ENCODE measurements around the gene SPATS2. TPM values are rescaled to one million over a fixed set of nuclear protein-coding genes. Genes with fewer than 3 reads are reported as not detected.

SPATS2 gene
- total RNA-seq, 1 donor from 2014 or later = 29.9 TPM

DNA sequence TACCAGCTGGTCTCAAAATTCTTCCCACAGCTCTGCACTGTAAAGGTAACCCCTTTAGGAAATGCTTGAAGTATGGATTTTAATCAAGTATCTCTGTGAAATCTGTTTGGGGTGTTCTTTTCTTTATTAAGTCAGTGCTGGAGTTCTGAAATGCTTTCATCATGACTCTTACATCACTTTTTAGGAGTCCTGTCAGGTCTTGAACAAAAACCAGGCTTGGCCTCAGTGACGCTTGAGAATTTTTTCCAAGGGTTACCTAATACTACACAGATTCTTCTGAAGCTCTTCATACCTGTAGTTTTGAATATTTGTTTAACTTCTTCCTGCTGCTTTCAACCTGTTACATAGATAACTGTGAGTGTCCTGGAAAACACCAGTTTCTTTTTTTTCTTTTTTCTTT lies 124.6 kb downstream of the SPATS2 start:
- TF ChIP-seq, protein P1, sequence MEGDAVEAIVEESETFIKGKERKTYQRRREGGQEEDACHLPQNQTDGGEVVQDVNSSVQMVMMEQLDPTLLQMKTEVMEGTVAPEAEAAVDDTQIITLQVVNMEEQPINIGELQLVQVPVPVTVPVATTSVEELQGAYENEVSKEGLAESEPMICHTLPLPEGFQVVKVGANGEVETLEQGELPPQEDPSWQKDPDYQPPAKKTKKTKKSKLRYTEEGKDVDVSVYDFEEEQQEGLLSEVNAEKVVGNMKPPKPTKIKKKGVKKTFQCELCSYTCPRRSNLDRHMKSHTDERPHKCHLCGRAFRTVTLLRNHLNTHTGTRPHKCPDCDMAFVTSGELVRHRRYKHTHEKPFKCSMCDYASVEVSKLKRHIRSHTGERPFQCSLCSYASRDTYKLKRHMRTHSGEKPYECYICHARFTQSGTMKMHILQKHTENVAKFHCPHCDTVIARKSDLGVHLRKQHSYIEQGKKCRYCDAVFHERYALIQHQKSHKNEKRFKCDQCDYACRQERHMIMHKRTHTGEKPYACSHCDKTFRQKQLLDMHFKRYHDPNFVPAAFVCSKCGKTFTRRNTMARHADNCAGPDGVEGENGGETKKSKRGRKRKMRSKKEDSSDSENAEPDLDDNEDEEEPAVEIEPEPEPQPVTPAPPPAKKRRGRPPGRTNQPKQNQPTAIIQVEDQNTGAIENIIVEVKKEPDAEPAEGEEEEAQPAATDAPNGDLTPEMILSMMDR (conservative IDR thresholded peaks at IDR 0.05; ENCODE audit: low read depth, low read length) = no peak
- no peak overlapping the region for H3K4me3 ChIP-seq (ENCODE audit: low read depth, low read length)
- no peak for DNase-seq (ENCODE audit: low read depth)

DNA sequence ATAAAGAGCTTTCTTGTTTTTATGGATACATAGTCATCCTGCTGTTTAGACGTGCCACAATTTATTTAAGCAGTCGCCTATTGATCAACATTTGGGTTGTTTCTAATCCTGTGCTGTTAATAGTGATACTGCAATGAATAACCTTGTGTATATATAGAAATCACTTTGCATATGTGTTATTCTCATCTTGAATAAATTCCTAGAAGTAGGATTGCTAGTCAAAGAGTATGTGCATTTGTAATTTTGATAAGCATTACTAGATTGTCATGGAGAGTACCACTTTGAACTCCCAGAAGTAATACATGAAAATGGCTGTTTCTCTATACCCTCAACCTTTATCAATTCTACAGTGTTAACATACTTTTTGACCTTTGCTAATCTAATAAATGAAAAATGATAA lies 126.6 kb downstream of the SPATS2 start:
- H3K4me3 ChIP-seq (ENCODE audit: low read depth, low read length) = no peak overlapping the region
- TF ChIP-seq, protein P1 (conservative IDR thresholded peaks at IDR 0.05; ENCODE audit: low read depth, low read length) = no peak
- no peak for DNase-seq (ENCODE audit: low read depth)

DNA sequence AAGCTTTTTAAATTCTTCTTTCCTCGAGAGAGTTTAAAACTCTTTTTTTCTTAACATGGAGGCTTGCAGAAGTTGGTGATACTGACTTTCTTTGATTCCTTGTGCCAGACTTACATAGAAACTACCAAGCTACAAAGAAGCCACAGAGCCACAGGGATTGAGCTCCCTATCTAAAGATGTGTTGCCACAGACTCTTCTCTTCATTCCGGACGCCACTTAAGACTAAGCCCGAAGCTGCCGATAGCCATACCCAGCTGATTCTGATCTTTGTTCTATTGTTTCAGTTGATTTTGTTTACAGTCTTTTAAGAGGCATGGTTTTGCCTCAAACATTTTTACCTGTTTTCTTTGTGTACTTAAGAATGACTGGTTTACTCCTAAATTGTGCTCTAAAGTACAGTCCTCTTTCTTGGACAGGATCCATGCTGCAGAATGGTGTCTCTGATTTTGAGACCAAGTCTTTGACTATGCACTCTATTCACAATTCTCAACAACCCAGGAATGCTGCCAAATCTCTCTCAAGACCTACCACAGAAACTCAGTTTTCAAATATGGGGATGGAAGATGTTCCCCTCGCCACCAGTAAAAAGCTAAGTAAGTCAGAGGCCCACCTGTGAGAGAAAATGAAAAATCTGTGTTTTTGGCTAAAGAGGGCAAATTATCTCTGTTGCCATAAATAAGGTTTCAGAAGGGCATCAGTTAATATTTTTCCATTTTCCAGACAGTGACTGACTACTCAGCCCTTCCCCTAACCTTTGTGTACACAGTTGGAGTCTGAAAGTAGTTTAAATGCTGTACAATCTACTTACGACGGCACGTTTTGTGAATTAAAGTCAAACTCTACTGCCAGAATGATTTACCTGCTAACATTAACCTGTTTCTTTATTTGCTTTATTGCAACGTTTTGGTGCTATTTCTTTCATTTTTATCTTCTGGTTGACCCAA lies 129.4 kb downstream of the SPATS2 start:
- DNase-seq (ENCODE audit: low read depth) = no peak
- no peak overlapping the region for H3K4me3 ChIP-seq (ENCODE audit: low read depth, low read length)
- TF ChIP-seq, protein P1 (conservative IDR thresholded peaks at IDR 0.05; ENCODE audit: low read depth, low read length) = no peak

DNA sequence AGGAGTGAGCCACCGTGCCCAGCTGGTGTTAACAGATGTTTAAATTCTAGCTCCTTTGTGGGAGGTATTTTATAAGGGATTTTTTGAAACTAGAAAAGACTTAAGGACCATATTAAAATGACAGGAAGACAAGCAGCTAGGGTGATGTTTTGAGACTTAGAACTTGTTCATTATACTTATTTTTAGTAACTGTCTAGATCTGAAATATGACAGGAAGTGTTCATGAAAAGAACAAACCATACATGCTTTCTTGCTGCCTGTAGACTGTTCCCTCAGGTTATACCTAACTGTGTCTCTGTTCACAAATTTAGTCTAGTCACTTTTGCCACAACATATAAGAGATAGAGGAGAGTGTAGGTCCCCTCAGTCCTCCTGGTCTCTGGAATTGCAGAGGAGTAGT lies 134.6 kb downstream of the SPATS2 start:
- H3K4me3 ChIP-seq (ENCODE audit: low read depth, low read length) = no peak overlapping the region
- DNase-seq (ENCODE audit: low read depth) = no peak
- TF ChIP-seq, protein P1 (conservative IDR thresholded peaks at IDR 0.05; ENCODE audit: low read depth, low read length) = no peak

DNA sequence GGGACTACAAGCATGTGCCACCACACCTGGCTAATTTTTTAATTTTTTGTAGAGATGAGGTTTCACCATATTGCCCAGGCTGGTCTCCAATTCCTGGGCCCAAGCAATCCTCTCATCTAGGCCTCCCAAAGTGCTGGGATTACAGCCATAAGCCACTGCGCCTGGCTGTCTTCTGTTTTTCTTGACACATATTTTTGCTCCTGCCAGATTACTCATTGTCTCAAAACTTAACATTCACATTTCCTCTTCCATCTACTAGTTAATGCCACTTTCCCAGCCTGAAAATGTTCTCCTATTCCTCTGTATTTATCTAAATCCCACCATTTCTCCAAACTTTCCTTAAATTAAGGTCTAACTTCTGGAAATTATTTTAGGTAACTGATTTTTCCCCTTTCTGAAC lies 135.3 kb downstream of the SPATS2 start:
- no peak for DNase-seq (ENCODE audit: low read depth)
- H3K4me3 ChIP-seq (ENCODE audit: low read depth, low read length) = no peak overlapping the region
- TF ChIP-seq, protein P1 (conservative IDR thresholded peaks at IDR 0.05; ENCODE audit: low read depth, low read length) = no peak

DNA sequence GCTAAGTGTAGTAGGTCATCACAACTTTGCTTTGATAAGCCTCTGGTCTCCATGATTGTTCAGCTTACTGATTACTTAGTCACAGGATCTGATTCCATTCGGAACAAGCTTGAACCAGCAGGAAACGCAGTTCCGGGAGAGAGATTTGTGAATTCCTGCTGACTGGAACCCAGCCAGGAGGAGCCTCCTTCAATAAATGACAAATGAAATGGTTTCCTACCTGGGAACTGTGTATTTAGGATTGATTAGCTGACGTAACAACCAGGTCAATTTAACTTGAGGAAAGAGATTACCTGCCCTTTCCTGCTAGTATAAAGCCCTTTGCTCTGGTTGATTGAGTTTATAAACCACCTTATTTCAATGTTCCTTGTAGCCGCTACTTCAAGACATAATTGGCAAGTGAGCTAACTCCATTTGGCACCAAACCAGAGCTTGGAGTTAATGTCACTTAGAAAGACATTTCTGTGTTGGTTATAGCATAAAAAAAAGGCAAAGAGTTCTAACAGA lies 136.5 kb downstream of the SPATS2 start:
- TF ChIP-seq, protein P1 (conservative IDR thresholded peaks at IDR 0.05; ENCODE audit: low read depth, low read length) = no peak
- DNase-seq (ENCODE audit: low read depth) = peak; percentile 96
- peak overlapping the region; percentile 20 for H3K4me3 ChIP-seq (ENCODE audit: low read depth, low read length)
